Hypothalamus (tissue), 51 donors: ENCODE measurements around the gene COPG1.

Source experiments
- DNase-seq, 51 donors: peaks; one replicate each; lab custom pipeline; 2025; lab: John Stamatoyannopoulos, UW

Gene COPG1

DNA sequence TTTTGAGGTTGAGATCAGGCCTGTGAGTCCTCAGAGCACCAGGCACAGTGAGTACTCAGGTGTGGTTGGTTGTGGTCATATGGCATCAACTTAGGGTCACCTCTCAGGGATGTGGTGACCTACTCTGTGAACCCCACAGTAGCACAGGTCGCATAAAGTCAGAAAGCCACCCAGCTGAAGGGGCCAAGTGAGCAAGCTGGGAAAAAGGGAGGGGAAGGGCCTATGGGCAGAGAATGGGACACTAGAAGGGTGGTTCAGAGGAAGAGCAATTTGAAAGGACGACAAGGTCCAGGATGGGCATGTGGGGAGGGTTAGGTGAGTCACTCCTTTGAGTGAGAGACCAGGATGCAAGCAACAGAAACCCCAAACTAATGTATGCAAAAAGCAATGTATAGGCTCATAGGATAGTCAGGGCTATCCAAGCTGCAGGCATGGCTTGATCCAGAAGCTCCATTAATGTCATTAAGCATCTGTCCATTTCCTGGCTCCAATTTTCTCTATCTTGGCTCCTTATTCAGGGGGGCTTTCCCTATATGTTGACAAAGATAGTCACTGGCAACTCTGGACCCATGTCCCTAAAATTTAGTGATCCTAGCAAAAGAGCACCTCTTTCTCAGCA lies 62.7 kb downstream of the COPG1 start:
- DNase-seq: no peak

GRCh38 chr3:129312671-129313414 lies 63.4 kb downstream of the COPG1 start:
- no peak for DNase-seq

- no peak for DNase-seq
Observed at GRCh38 chr3:129313415-129313664, 63.9 kb downstream of the COPG1 start.

DNA sequence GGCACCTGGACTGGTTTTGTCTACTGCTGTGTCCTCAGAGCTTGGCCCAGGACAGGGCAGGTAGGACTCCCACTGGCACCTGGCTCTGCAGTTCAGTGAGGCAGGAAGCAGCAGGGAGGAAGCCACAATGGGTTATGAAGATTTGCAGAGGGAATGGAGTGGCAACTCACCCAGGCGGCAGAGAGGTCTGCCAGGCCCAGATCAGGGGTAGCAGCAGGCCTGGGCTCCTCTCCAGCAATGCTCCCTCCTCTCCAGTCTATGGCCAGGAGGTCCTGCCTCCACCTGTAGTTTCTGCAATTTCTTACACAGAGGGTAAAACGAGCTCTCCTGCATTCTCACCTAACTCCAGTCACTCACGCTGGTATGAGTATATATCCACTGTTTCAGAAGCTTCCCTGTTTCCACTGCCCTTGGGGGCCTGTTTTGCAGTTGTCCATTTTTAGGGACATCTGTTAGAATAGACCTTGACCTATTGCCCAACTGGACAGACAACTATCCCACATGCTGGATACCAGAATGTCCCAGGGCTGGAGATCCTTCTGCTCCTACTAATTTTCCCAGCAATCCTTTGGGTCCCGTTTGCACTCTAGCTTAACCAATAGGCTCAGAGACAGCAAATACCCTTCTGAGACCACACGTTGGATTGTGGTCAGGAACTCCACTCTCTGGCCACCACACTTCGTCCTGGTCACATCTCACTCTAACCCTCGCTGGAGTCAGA lies 64.4 kb downstream of the COPG1 start:
- DNase-seq: no peak

DNA sequence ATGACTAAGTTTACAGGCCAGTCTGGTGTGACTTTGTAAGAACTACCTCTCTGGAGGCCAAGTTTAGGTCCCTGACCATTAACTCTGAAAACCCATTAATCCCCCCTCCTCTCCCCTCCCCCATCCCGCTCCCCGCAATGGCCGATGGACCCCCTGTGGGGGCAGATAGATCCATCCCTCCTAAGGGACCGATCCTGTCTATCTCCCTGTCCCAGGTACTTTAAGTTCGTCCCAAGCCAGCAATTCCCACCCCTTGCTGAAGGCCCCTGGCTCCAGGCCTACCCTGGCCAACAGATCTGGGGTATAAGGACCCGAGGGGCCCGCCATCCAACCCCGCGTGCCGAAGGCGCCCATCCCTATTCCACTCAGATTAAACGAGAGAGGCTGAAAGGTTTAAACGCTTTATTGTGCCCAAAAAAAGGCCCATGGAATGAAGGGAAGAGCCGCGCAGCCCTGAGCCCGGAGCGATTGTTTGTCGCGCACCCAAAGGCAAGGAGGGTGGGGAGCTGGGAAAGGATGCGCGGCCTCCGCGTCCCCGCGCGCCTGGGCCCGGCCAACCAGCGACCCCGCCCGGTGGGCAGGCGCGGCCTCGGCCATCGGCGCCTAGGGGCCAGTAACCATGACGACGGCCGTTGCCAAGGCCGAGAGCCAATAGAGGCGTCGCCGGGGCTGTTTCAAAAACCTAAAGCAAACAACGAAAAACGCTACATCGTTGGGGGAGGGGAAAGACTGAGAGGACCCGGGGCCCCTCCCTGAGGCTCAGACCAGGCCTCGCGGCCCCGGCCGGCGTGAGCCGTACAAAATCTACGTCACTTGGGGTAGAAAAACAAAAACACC lies 65.2 kb downstream of the COPG1 start:
- DNase-seq: peak in 50 of 51 donors; percentile 19 to 89 (median 76)

- DNase-seq: peak in 13 of 51 donors; percentile 18 to 64 (median 36)
Observed at GRCh38 chr3:129315223-129315997, 66.0 kb downstream of the COPG1 start.

DNA sequence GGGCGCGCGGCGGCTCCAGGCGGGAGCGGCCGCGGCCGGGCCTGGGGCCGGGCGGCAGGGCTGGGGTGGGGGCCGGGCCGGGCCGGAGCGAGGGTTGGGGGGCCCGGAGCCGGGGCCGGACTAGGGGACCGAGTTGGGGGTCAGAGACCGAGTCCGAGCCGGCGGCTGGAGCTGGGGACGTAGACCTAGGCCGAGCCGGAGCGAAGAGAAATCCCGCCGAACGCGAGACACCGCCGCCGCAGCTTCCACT lies 66.5 kb downstream of the COPG1 start:
- DNase-seq: no peak

DNA sequence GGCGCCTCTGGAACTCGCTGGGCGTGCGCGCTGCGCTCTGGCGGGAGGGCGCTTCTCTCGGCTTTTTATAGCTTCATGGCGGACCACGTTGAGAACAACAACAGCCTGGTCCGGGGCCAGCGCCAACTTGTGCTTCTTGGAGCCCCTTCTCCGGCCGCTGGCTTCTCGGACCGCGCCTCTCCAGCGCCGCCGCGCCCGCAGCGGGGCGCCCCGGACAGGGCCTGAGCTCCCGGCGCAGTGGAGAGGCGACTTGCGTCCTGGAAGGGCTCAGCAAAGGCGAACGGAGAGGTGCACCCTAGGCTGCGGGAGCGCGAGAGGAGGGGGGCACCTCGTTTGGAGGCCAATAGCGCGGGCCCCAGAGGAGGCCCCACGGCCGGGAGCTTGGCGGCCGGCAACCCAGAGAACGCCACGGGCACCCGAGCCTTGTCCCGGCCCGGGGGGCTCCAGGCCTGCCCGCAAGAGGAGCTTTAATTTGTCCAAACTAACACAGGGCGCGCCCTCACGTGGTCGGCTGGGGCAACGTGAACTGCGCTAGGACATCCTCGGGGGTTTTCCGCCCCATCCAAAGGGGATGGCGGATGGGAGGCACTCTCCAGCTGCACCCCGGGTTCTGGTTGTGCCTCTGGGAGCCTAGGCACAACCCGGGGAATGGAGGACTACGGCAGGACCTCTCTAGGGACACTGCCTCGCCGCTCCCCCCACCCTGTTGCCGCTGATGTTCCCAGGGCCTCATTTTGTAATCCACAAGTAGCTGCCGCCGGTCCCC lies 67.0 kb downstream of the COPG1 start:
- DNase-seq: peak; percentile 36 to 91 (median 79)

GRCh38 chr3:129317014-129317771 lies 67.8 kb downstream of the COPG1 start:
- DNase-seq: peak in 4 of 51 donors; percentile 33 to 43 (median 41)

DNA sequence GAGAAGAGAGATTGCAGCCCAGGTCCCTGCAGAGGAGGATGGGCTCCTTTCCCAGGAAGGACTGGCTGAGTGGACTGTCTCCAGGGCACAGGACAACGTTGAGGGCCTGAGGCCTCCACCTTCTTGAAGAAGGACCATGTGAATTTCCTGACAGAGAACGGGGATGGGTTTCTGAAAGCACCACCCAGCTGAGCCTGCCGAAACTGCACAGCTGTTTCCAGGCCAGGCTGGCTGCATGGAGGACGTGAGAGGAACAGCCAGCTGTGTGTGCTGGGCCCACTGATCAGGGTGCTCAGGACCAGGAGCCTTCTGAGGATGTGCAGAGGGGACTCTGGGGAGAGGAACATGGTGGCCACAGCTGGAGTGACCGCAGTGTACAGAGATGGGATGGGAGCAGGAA lies 68.4 kb downstream of the COPG1 start:
- no peak for DNase-seq

GRCh38 chr3:129318921-129319320 lies 69.5 kb downstream of the COPG1 start:
- no peak for DNase-seq

DNA sequence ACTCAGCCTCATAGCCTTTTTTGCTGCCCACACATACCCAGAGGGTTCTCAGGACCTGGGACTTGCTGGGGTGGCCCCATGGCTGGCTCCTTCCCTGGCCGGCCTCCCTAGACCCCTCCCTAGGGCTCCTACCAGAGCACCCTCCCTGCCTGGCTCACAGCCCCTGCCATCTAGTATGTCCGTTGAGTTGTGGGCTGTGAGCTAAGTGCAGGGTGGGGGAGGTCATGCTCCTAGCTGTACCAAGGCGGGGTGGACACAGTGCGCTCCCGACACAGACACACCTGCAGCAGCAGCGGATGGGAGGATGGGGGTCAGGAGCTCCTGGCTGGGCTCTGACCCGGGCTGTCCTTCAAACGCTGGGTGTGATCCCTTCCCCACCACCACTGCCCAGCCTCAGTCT lies 70.9 kb downstream of the COPG1 start:
- DNase-seq: no peak

GRCh38 chr3:129320825-129321487 lies 71.5 kb downstream of the COPG1 start:
- DNase-seq: no peak

- DNase-seq: no peak
Observed at GRCh38 chr3:129321887-129322286, 72.5 kb downstream of the COPG1 start.

- DNase-seq: no peak
Observed at GRCh38 chr3:129323651-129324294, 74.4 kb downstream of the COPG1 start.

- no peak for DNase-seq
Observed at GRCh38 chr3:129324855-129325254, 75.4 kb downstream of the COPG1 start.

DNA sequence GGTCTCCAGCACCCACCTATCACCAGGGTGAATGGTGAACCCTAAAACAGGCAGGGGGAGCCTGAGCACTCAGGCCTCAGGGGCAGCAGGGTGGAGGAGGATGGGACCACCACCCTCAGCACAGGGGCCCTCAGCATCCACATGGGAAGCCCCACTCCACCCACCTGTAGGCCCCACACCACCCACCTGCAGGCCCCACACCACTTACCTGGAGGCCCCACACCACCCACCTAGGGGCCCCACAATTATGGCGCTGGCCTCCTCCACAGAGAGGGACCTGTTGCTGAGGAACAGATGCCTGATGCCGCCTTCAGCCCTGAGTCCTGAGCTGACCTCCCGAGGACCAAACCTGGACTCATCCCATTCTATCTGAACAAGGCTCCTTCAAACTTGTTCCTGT lies 76.0 kb downstream of the COPG1 start:
- DNase-seq: no peak

- no peak for DNase-seq
Observed at GRCh38 chr3:129326138-129326537, 76.7 kb downstream of the COPG1 start.
